ENCODE results near the gene TCEAL3. TPM values are rescaled to one million over a fixed set of nuclear protein-coding genes. Genes with fewer than 3 reads are reported as not detected.

The TCEAL3 gene
- 1 to 10 TPM; 2.1 to 2.3 TPM for total RNA-seq

DNA sequence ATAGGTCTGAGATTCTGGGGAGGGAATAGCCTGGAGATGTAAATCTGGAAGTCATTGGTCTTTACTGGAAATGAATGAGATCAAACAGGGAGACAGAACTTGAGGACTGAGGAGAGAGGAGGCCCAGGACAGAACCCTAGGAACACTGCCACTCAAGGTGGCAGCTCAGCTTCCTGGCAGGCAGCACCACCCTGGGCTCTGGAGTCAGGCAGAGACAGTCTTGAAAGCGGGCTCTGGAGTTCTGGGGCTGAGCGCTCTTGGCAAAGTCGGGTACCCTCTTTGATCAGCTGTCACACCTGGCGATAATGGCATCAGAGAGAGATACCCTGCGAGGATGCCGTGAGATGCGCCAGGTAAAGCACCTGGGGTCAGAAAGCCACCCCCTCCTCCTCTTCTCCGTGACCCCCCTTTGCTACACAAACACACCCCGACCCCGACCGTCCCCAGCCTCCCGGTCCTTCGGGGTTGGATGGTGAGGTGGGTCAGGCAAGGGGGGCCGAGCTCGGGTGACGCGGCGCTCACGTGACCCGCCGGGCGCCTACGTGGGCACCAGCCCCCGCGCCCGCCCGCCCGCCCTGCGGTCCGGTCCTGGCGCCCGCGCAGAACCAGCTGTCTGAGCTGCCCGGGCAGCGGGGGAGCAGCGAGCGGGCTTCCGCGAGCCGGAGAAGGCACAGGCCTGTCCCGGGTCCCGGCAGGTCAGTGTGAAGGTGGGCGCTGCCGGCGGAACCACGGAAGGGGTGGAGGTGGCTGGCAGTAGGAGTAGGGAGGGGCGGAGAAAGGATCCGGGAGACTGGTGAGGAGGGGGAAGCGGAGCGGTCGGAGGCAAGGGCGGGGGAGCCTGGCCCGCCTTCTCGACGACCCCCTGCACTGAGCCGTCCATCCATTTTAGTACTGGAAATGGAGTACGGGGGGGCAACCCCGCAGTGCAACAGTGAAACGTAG lies at the start of gene TCEAL3:
Gene TCEAL3, plus strand, starts transcription at position 600 of the 942 bp plus-strand sequence. CDS start 1,102 bp downstream, outside the sequence.

DNA sequence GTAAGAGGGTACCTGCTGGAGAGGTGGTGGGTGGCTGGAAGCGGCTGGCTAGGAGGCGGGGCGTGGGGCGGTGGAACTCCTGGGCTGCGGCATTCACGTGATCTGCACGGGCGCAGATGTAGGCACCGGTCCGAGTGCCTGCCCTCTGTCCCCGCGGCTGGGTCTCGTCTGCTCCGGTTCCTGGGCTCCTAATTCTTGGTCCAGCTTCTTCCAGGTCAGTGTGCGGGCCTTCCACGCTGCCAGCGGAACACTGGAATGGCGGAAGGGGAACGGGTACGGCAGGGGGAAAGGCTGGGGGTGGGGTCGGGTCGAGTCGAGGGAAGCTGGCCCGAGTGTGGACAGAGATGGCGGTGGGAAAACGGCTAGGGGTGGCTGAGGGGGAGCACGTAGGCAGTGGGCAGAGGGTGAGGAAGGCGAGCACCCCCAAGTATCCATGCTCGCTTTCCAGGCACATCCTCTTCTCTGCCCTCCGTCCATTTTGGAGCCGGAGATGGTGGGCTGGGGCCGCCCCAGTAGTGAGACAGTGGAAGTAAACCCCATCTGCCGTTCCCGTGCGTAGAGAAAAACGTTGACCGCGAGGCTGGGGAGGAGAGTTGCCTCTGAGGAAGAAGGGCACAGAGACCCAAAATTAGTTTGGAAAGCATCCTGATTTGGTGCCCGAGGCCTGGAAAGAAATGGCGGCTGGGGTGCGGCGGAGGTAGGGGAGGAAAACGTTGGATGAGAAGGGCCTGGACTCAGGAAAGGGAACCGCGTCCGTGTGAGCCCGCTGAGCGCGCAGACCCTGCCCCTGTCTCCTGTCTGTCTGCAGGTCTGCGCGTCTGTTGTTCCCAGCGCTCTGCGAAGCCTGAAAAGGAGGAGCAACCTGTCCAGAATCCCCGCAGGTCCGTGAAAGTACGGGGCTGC lies 22.1 kb upstream of the TCEAL3 start, which contains the start of gene TCEAL4:
Gene TCEAL4, plus strand, starts transcription at position 105 of the 903 bp plus-strand sequence. CDS start 1,161 bp downstream, outside the sequence.

GRCh38 chrX:103628386-103629317 lies 20.9 kb downstream of the TCEAL3 start, which contains the start of gene TCEAL1:
TCEAL1 (plus strand) TSS chrX:103628975; CDS start chrX:103629917, 942 bp downstream.

Other genes with a start within 250 kb of the TCEAL3 start
- gene BEX3, start 231.4 kb upstream of the TCEAL3 start, total RNA-seq = 10 to 100 TPM; 27.2 to 28.5 TPM
- under 1 TPM in 1 of 2 experiments, not detected in 1; 0.07 TPM for gene RAB40A, start 88.5 kb upstream of the TCEAL3 start, total RNA-seq
- gene TCEAL4, start 22.4 kb upstream of the TCEAL3 start, total RNA-seq = 1 to 10 TPM; 2.2 to 4.0 TPM
- gene TCEAL1, start 21.0 kb downstream of the TCEAL3 start, total RNA-seq = 1 to 10 TPM; 5.0 to 5.8 TPM
- gene MORF4L2, start 78.7 kb downstream of the TCEAL3 start, total RNA-seq = 100 to 1,000 TPM; 108 to 110 TPM
- gene TMEM31, start 102.9 kb downstream of the TCEAL3 start, total RNA-seq = not detected
- gene PLP1, start 168.9 kb downstream of the TCEAL3 start, total RNA-seq = not detected
- under 1 TPM; 0.63 to 0.79 TPM for gene RAB9B, start 224.3 kb downstream of the TCEAL3 start, total RNA-seq